HepG2 (cell line): ENCODE data around the gene DRAP1. TPM values are rescaled to one million over a fixed set of nuclear protein-coding genes. Genes with fewer than 3 reads are reported as not detected.
A peak's percentile ranks its signal among the peaks of the same experiment; 100 is the strongest.

ENCODE experiments used
- AGO1 ChIP-seq: fragments of 200-400 bp; formaldehyde crosslinking; IDR thresholded peaks from 2 replicates; pipeline ENCODE4 v1.6.1; 2017; ENCODE audit warnings: mild to moderate bottlenecking, low read depth, low read length, moderate library complexity; ENCODE audit not compliant: poor library complexity, severe bottlenecking
- FOXP1 ChIP-seq, 2 experiments: fragments of 450-650 bp in 1 of 2; IDR thresholded peaks; 2 replicates each; pipeline ENCODE4 v1.6.1; 2017 to 2018; ENCODE audit warnings: antibody characterized with exemption in 1 of 2
- HES4 ChIP-seq: sonication (generic); formaldehyde crosslinking; IDR thresholded peaks from 2 replicates; pipeline ENCODE4 v1.9.0; 2021; ENCODE audit warnings: mild to moderate bottlenecking, missing genetic modification reagents, borderline replicate concordance
- JUND ChIP-seq: sonication (generic); formaldehyde crosslinking; IDR thresholded peaks from 2 replicates; pipeline ENCODE4 v1.8.0; 2022; ENCODE audit warnings: mild to moderate bottlenecking, missing genetic modification reagents
- KAT8 ChIP-seq: IDR thresholded peaks from 2 replicates; pipeline ENCODE4 v1.6.1; 2016; ENCODE audit warnings: missing genetic modification reagents, missing compliant biosample characterization
- KDM5A ChIP-seq: fragments of 200-600 bp; sonication (generic); IDR thresholded peaks from 2 replicates; pipeline ENCODE4 v1.7.0; 2018; ENCODE audit warnings: antibody characterized with exemption, mild to moderate bottlenecking, low read length, borderline replicate concordance
- MIER2 ChIP-seq: IDR thresholded peaks from 2 replicates; pipeline ENCODE4 v1.6.1; 2016; ENCODE audit warnings: missing biosample characterization, missing genetic modification reagents
- NFRKB ChIP-seq: fragments of 450-650 bp; IDR thresholded peaks from 2 replicates; pipeline ENCODE4 v1.6.1; 2017
- NFYC ChIP-seq: IDR thresholded peaks from 2 replicates; pipeline ENCODE4 v1.6.1; 2016; ENCODE audit warnings: missing genetic modification reagents, missing compliant biosample characterization
- PAF1 ChIP-seq: IDR thresholded peaks from 2 replicates; pipeline ENCODE4 v1.6.1; 2016; ENCODE audit warnings: missing genetic modification reagents, missing compliant biosample characterization
- STAT5B ChIP-seq: sonication (generic); formaldehyde crosslinking; IDR thresholded peaks from 2 replicates; pipeline ENCODE4 v1.4.0; 2020; ENCODE audit warnings: missing genetic modification reagents
- TCF7 ChIP-seq: sonication (generic); IDR thresholded peaks from 2 replicates; pipeline ENCODE4 v1.6.1; 2016; ENCODE audit warnings: antibody characterized with exemption, low read depth
- THYN1 ChIP-seq: sonication (generic); formaldehyde crosslinking; IDR thresholded peaks from 2 replicates; pipeline ENCODE4 v1.8.1; 2023; ENCODE audit warnings: low read depth, mild to moderate bottlenecking, moderate library complexity, missing genetic modification reagents, borderline replicate concordance
- YEATS2 ChIP-seq: sonication (generic); formaldehyde crosslinking; IDR thresholded peaks from 2 replicates; pipeline ENCODE4 v1.4.0; 2020; ENCODE audit warnings: missing genetic modification reagents, borderline replicate concordance
- ZFP62 ChIP-seq: sonication (generic); formaldehyde crosslinking; IDR thresholded peaks from 2 replicates; pipeline ENCODE4 v1.4.0; 2020; ENCODE audit warnings: missing genetic modification reagents
- ZKSCAN1 ChIP-seq: fragments of 150-350 bp; IDR thresholded peaks from 2 replicates; pipeline ENCODE4 v1.6.1; 2014; ENCODE audit warnings: low read length
- ZNF251 ChIP-seq: sonication (generic); formaldehyde crosslinking; IDR thresholded peaks from 2 replicates; pipeline ENCODE4 v1.9.0; 2021; ENCODE audit warnings: mild to moderate bottlenecking, missing genetic modification reagents
- ZNF335 ChIP-seq: sonication (generic); formaldehyde crosslinking; IDR thresholded peaks from 2 replicates; pipeline ENCODE4 v1.4.0; 2020; ENCODE audit warnings: missing genetic modification reagents
- ZNF570 ChIP-seq: sonication (generic); formaldehyde crosslinking; IDR thresholded peaks from 2 replicates; pipeline ENCODE4 v1.4.0; 2020; ENCODE audit warnings: mild to moderate bottlenecking, missing genetic modification reagents, borderline replicate concordance
- ZNF777 ChIP-seq: sonication (generic); formaldehyde crosslinking; IDR thresholded peaks from 2 replicates; pipeline ENCODE4 v1.4.0; 2020; ENCODE audit warnings: missing genetic modification reagents
- polyA plus RNA-seq, 8 experiments: library from polyadenylated mRNA; depleted of rRNA in 3 of 8; stranded (reverse) in 7 of 8; unstranded in 1 of 8; fragments of >200 nt; fragmentation: Illumina TruSeq in 4 of 8; extraction: Trizol in 4 of 8; gene quantifications; 2 replicates each; pipeline versions ENCODE4 v1.2.1 to v1.2.3, GENCODE V29; 2011 to 2016; ENCODE audit warnings: low read depth in 4 of 8, missing spikeins in 1 of 8, mixed read lengths in 1 of 8; ENCODE audit not compliant: insufficient read depth in 1 of 8
- total RNA-seq, 5 experiments: library from RNA; depleted of rRNA; stranded (reverse); fragments of >200 nt; fragmentation: Illumina TruSeq; extraction: Trizol; gene quantifications; 2 replicates each; pipeline ENCODE4 v1.2.3, GENCODE V29; 2016; ENCODE audit warnings: low read depth in 1 of 5
- TF ChIP-seq, protein P1 (sequence below): sonication (generic); formaldehyde crosslinking; IDR thresholded peaks from 2 replicates; pipeline ENCODE4 v1.4.0; 2020; ENCODE audit warnings: mild to moderate bottlenecking, missing genetic modification reagents
- TF ChIP-seq, protein P2 (sequence below): IDR thresholded peaks from 2 replicates; pipeline ENCODE4 v1.6.1; 2016; ENCODE audit warnings: control low read depth
- TF ChIP-seq, protein P3 (sequence below): sonication (generic); formaldehyde crosslinking; IDR thresholded peaks from 2 replicates; pipeline ENCODE4 v1.9.0; 2021; ENCODE audit warnings: missing genetic modification reagents, borderline replicate concordance
- TF ChIP-seq, protein P4 (sequence below): sonication (generic); formaldehyde crosslinking; IDR thresholded peaks from 2 replicates; pipeline ENCODE4 v1.4.0; 2020; ENCODE audit warnings: missing genetic modification reagents

DRAP1 gene
- total and polyA plus RNA-seq, 2 of the 13 experiments (the other 11 are each of a cell fraction or from before 2014, with no cell fraction given) = 46.8 to 52.3 TPM

DNA sequence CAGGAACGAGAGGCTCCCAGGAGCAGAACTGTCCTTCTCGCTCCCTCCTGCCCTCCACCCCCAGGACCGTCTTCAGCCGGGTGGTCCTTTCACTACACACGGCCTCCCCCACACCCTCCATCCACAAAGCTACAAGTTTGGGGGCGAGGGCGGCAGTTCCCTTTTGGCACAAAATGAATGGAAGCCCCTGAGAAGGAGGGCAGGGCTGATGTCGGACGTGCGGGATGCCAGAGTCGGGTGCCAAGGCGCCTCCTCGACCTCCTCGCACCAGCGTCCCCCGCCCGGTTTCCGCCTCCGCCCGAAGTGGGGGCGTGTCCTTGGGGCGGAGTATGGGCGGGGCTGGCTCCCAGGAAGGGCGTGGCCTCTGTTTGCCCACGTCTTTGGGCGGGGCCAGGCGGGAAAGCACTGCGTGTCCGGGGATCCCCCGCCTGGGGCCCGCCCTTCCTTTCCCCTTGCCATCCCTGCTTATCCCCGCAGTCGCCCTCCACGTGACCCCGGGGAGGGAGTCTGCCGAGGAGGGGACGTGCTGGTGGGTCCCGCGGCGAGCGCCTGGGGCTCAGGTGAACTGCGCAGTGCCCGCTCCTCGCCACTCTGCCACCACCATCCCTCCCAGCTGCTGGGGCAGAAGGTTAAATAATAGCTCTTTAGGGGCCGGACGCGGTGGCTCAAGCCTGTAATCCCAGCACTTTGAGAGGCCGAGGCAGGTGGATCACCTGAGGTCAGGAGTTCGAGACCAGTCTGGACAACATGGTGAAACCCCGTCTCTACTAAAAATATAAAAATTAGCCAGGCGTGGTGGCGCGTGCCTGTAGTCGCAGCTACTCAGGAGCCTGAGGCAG is 45.7 kb upstream of the DRAP1 start (continued):
- TF ChIP-seq AGO1 (no peak), ZNF251 (CRISPR knock-in tag) (no peak), ZKSCAN1 (peak; percentile 35; the same call in 1 of the 2 replicates), STAT5B (CRISPR knock-in tag) (no peak), THYN1 (no peak), NFYC (no peak), ZNF570 (CRISPR knock-in tag) (no peak), ZNF335 (no peak), HES4 (CRISPR knock-in tag) (no peak), YEATS2 (CRISPR knock-in tag) (0 out of 2 replicates have a peak, but pooled peaks have one; percentile 69), FOXP1 (IDR thresholded peaks at IDR 0.05) (no peak), FOXP1 (CRISPR knock-in tag; IDR thresholded peaks at IDR 0.05) (no peak), KAT8 (peak; percentile 48), ZFP62 (CRISPR knock-in tag) (no peak), ZNF777 (no peak), TCF7 (no peak), MIER2 (CRISPR knock-in tag) (no peak), JUND (no peak), NFRKB (no peak), PAF1 (no peak), KDM5A (no peak)
- TF ChIP-seq, protein P1, sequence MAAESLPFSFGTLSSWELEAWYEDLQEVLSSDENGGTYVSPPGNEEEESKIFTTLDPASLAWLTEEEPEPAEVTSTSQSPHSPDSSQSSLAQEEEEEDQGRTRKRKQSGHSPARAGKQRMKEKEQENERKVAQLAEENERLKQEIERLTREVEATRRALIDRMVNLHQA (CRISPR knock-in tag) = no peak
- TF ChIP-seq, protein P2, sequence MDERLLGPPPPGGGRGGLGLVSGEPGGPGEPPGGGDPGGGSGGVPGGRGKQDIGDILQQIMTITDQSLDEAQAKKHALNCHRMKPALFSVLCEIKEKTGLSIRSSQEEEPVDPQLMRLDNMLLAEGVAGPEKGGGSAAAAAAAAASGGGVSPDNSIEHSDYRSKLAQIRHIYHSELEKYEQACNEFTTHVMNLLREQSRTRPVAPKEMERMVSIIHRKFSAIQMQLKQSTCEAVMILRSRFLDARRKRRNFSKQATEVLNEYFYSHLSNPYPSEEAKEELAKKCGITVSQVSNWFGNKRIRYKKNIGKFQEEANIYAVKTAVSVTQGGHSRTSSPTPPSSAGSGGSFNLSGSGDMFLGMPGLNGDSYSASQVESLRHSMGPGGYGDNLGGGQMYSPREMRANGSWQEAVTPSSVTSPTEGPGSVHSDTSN (CRISPR knock-in tag) = no peak
- TF ChIP-seq, protein P3, sequence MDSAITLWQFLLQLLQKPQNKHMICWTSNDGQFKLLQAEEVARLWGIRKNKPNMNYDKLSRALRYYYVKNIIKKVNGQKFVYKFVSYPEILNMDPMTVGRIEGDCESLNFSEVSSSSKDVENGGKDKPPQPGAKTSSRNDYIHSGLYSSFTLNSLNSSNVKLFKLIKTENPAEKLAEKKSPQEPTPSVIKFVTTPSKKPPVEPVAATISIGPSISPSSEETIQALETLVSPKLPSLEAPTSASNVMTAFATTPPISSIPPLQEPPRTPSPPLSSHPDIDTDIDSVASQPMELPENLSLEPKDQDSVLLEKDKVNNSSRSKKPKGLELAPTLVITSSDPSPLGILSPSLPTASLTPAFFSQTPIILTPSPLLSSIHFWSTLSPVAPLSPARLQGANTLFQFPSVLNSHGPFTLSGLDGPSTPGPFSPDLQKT (CRISPR knock-in tag) = no peak
- TF ChIP-seq, protein P4, sequence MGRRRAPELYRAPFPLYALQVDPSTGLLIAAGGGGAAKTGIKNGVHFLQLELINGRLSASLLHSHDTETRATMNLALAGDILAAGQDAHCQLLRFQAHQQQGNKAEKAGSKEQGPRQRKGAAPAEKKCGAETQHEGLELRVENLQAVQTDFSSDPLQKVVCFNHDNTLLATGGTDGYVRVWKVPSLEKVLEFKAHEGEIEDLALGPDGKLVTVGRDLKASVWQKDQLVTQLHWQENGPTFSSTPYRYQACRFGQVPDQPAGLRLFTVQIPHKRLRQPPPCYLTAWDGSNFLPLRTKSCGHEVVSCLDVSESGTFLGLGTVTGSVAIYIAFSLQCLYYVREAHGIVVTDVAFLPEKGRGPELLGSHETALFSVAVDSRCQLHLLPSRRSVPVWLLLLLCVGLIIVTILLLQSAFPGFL (CRISPR knock-in tag) = no peak
